MM.1S (cell line): Measurements from ENCODE around the gene IGFBP4.

Source experiments
- EZH2 ChIP-seq: fragments of 300-600 bp; sonication (generic); optimal IDR thresholded peaks from 2 replicates; pipeline ENCODE3; 2017; ENCODE audit warnings: low read depth, mild to moderate bottlenecking, antibody characterized with exemption, low read length, mixed read lengths
- EZH2phosphoT487 ChIP-seq: fragments of 300-600 bp; sonication (generic); IDR thresholded peaks from 2 replicates; pipeline ENCODE4 v1.6.1; 2018; ENCODE audit warnings: antibody characterized with exemption, low read length
- TF ChIP-seq, protein P1 (sequence below): fragments of 300-600 bp; sonication (generic); IDR thresholded peaks from 2 replicates; pipeline ENCODE4 v1.5.1; 2016; ENCODE audit warnings: antibody characterized with exemption, low read length, mixed read lengths

DNA sequence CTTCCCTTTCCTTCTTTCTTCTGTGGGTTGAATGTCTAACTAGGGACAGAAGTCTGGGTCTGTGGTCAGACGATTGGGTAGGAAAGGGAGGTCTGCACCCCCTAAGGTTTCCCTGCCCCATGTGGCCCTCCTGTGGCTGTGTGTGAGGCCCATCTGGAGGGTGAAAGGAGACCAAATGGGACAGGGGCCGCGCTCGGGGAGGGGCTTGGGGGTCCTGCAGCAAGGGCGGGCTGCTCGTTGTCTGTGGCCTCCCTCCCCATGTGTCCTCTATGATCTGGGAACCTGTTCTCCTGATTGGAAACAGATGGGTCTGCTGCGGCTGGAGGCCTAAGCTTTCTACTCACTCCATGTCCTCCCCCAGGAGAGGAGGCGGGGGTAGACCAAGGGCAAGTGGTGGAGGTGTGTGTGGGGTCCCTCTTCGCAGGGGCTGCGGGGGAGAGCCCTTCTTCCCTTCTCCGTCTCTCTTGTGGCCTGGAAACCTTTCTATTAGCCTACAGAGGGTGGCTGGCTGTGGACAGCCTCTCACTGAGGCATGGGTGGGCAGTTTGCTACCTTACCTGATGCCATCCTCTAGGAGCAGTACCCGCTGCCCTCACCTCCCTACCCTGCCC, 18.6 kb downstream of the IGFBP4 start:
- TF ChIP-seq, protein P1, sequence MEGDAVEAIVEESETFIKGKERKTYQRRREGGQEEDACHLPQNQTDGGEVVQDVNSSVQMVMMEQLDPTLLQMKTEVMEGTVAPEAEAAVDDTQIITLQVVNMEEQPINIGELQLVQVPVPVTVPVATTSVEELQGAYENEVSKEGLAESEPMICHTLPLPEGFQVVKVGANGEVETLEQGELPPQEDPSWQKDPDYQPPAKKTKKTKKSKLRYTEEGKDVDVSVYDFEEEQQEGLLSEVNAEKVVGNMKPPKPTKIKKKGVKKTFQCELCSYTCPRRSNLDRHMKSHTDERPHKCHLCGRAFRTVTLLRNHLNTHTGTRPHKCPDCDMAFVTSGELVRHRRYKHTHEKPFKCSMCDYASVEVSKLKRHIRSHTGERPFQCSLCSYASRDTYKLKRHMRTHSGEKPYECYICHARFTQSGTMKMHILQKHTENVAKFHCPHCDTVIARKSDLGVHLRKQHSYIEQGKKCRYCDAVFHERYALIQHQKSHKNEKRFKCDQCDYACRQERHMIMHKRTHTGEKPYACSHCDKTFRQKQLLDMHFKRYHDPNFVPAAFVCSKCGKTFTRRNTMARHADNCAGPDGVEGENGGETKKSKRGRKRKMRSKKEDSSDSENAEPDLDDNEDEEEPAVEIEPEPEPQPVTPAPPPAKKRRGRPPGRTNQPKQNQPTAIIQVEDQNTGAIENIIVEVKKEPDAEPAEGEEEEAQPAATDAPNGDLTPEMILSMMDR, result no peak
- no peak for TF ChIP-seq EZH2
- TF ChIP-seq EZH2phosphoT487, result no peak
